Transverse colon (tissue), 3 donors: ENCODE measurements around the gene LPO.

Experiments
- CTCF ChIP-seq, 5 experiments: fragments of 200-600 bp in 3 of 5; fragments of 450-650 bp in 2 of 5; sonication (generic) in 3 of 5; IDR thresholded peaks; 1 replicate in 2 of 5; 2 replicates in 3 of 5; pipeline ENCODE4 v1.5.1; 2016 to 2017; ENCODE audit warnings: antibody characterized with exemption in 5 of 5, inconsistent platforms in 3 of 5, mild to moderate bottlenecking in 2 of 5, moderate library complexity in 1 of 5
- EP300 ChIP-seq: sonication (generic); formaldehyde crosslinking; IDR thresholded peaks from one replicate; pipeline ENCODE4 v1.6.1; 2017; ENCODE audit warnings: antibody characterized with exemption, low read depth

DNA sequence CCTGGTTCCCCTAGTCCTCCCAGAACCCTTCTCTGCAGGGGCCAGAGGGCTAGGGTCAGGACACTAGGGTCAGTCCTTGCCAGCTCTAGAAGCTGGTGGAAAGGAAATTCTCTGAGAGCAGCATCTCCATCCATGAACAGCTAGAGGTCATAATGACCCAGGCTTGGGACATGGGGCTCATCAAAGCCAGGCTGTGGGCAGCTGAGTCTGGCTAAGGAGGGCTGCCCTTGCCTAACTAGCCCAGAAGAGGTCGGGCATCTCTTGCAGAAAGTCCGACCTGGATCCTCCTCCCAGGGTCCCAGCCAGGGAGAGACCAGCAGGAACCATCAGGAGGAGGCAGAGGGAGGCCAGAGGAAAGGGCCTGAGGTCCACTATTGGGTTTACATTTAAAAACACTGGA, 38.0 kb downstream of the LPO start:
- TF ChIP-seq EP300, result no peak
- TF ChIP-seq CTCF (IDR thresholded peaks at IDR 0.05), result no peak
